ENCODE results near the gene EREG. TPM values are rescaled to one million over a fixed set of nuclear protein-coding genes. Genes with fewer than 3 reads are reported as not detected.

EREG gene
- polyA plus RNA-seq, 2 of the 4 experiments (the other 2 are of a cell fraction), result 34.0 to 102 TPM

GRCh38 chr4:74437866-74438265 lies 72.9 kb downstream of the EREG start:
- no peak overlapping the region for H3K27ac ChIP-seq
- POLR2A ChIA-PET, result no interaction called here
- DNase-seq (ENCODE audit: low read depth in 1 of 2, low spot score in 1 of 2), result no peak
- 88% methylated on average over 3 of the region's 3 CpGs for WGBS (ENCODE audit: missing lambda C conversion rate)
- no peaks in the 10 kb centered on the region for H3K4me1 ChIP-seq
- H3K4me2 ChIP-seq, result no peak overlapping the region
- H3K9me3 ChIP-seq, result no peaks in the 10 kb centered on the region
- no peak for TF ChIP-seq ZNF302 (CRISPR knock-in tag; IDR thresholded peaks at IDR 0.05)
- TF ChIP-seq REST (IDR thresholded peaks at IDR 0.05), result no peak
- no peak for TF ChIP-seq SMC3 (IDR thresholded peaks at IDR 0.05)
- TF ChIP-seq CEBPB (IDR thresholded peaks at IDR 0.05), result no peak
- no peak for TF ChIP-seq HOXB5 (CRISPR knock-in tag; IDR thresholded peaks at IDR 0.05)
- no peak for TF ChIP-seq EHF (CRISPR knock-in tag; IDR thresholded peaks at IDR 0.05)
- TF ChIP-seq ESRRA (IDR thresholded peaks at IDR 0.05; ENCODE audit: borderline replicate concordance, low read length), result no peak
- TF ChIP-seq CHD2 (IDR thresholded peaks at IDR 0.05; ENCODE audit: low read length, partially characterized antibody), result no peak
- TF ChIP-seq, protein P1, sequence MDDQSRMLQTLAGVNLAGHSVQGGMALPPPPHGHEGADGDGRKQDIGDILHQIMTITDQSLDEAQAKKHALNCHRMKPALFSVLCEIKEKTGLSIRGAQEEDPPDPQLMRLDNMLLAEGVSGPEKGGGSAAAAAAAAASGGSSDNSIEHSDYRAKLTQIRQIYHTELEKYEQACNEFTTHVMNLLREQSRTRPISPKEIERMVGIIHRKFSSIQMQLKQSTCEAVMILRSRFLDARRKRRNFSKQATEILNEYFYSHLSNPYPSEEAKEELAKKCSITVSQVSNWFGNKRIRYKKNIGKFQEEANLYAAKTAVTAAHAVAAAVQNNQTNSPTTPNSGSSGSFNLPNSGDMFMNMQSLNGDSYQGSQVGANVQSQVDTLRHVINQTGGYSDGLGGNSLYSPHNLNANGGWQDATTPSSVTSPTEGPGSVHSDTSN (IDR thresholded peaks at IDR 0.05), result no peak
- no peak for TF ChIP-seq MAFK (IDR thresholded peaks at IDR 0.05; ENCODE audit: partially characterized antibody)
- no peak for TF ChIP-seq RARB (CRISPR knock-in tag; IDR thresholded peaks at IDR 0.05)
- TF ChIP-seq TP53 (CRISPR knock-in tag; IDR thresholded peaks at IDR 0.05), result no peak
- ATAC-seq, result no peak
- CTCF ChIA-PET, result interaction anchor here (0.9 to 1.4 kb wide), 2 partner anchors 9 to 237 kb away, joined by 3 to 5 read pairs; no protein-coding TSS in a partner anchor
- H3K4me3 ChIP-seq, result no peak overlapping the region
- FAIRE-seq, result no peak

Other genes starting within 250 kb of the EREG start
- gene MTHFD2L, start 207.0 kb upstream of the EREG start, polyA plus RNA-seq (2011; rRNA removed), result 13.9 and 19.3 TPM in 2 replicates
- gene MTHFD2L, start 207.0 kb upstream of the EREG start, polyA plus RNA-seq (2017; fragmentation: RNase III; extraction: RNeasy Plus Mini Kit Qiagen cat#74134 plus additional on column Dnase treatment), result 6.3 to 9.0 TPM (median 8.5 TPM) in 3 replicates
- 0.11 TPM in 1 of 2 replicates, not detected in the other for gene EPGN, start 56.7 kb upstream of the EREG start, polyA plus RNA-seq (2011; rRNA removed)
- gene EPGN, start 56.7 kb upstream of the EREG start, polyA plus RNA-seq (2017; fragmentation: RNase III; extraction: RNeasy Plus Mini Kit Qiagen cat#74134 plus additional on column Dnase treatment), result not detected in 3 replicates
- gene AREG, start 80.0 kb downstream of the EREG start, polyA plus RNA-seq (2011; rRNA removed), result 109 and 187 TPM in 2 replicates
- gene AREG, start 80.0 kb downstream of the EREG start, polyA plus RNA-seq (2017; fragmentation: RNase III; extraction: RNeasy Plus Mini Kit Qiagen cat#74134 plus additional on column Dnase treatment), result 46.3 to 58.9 TPM (median 52.2 TPM) in 3 replicates

Data from A549 (cell line).